ENCODE data around the gene GSTO1.
A peak's percentile ranks its signal among the peaks of the same experiment; 100 is the strongest.

Gene GSTO1

GRCh38 chr10:104279550-104280259 is 25.0 kb downstream of the GSTO1 start:
- DNase-seq: no peak

DNA sequence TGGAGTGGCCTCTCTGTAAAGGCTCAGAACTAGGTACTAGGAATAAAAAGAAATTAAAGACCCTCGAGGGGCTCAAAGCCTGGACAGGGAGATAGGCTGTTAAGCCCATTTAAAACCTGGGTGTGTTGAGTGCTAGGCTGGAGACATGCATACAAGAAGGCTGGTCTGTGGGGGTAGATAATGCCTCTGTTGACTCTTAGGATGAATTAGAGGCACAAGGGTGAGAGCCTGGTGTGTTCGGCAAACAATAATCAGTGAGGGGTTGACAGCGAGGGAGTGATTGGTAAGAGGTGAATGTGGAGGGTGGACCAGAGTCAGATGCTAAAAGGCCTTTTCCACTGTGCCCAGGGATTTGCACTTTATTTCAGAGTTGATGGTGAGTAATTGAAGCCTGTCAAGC is 27.0 kb downstream of the GSTO1 start:
- no peak for DNase-seq

DNA sequence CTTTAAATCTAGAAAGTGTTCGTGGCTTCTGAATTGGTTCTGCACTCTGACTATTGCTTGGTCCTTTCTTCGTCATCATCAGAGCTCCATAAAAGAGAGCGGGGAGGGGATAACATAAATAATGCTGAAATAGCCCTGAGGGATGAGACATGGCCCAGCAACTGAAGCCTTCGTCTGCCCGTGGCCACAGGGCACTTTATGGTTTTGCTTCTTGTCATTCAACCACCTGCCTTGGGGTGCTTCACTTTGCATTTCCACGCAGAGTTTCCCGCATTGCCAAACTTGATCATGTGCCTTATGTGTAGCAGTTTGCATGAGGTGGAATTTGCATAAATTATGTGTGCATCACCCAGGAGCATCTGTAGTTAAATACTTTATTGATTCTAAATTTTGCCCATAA is 30.2 kb downstream of the GSTO1 start:
- no peak for DNase-seq

GRCh38 chr10:104286939-104287338 is 32.2 kb downstream of the GSTO1 start:
- DNase-seq: no peak

GRCh38 chr10:104288355-104288754 is 33.7 kb downstream of the GSTO1 start:
- no peak for DNase-seq

GRCh38 chr10:104291439-104291951 is 36.8 kb downstream of the GSTO1 start:
- DNase-seq: peak; percentile 66

DNA sequence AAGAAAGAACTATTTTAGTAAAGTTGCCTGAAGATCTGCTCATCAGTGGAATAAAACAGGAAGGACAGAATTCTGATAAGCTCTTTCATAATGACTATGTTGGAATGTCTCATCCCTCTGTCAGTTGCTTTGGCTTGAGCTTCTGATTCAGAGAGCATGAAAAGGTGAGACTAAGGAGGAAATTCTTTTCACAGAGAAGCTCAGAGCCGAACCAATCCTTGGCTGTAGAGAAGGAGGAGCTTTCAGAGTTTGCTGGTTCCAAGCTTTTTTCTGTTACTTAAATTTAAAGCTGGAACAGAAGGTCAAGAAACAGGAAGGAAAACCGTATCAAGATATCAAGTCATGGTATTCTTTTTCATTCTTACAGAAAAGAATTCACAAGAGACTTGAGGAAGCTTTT is 38.3 kb downstream of the GSTO1 start:
- no peak for DNase-seq

GRCh38 chr10:104293781-104294321 is 39.2 kb downstream of the GSTO1 start:
- no peak for DNase-seq

DNA sequence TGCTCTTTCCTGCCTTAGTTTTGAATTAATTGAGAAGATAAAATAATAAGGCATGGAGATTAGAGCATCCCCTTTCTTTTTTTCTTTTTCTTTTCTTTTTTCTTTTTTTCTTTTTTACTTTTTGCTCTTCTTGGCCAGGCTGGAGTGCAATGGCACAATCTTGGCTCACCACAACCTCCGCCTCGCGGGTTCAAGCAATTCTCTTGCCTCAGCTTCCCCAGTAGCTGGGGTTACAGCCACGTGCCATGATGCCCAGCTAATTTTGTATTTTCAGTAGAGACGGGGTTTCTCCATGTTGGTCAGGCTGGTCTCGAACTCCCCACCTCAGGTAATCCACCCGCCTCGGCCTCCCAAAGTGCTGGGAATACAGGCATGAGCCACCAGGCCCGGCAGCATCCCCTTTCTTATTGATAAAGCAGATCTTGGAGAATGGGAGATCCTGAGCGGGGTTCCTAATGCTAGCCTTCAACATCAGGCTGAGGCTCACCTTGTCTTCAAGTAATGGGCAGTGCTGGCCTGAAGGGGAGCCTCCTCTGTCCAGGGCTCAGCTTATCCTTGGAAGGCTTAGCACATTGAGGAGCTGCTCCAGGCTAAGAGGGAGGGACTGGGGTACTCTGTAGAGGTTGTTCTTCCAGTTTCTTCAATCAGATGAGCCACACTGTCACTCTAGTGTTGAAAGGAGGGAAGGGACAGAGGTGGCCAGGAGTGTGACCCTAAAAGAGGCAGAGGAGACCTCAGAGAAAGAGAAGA is 42.2 kb downstream of the GSTO1 start:
- DNase-seq: no peak

GRCh38 chr10:104297697-104298660 is 43.3 kb downstream of the GSTO1 start:
- no peak for DNase-seq

DNA sequence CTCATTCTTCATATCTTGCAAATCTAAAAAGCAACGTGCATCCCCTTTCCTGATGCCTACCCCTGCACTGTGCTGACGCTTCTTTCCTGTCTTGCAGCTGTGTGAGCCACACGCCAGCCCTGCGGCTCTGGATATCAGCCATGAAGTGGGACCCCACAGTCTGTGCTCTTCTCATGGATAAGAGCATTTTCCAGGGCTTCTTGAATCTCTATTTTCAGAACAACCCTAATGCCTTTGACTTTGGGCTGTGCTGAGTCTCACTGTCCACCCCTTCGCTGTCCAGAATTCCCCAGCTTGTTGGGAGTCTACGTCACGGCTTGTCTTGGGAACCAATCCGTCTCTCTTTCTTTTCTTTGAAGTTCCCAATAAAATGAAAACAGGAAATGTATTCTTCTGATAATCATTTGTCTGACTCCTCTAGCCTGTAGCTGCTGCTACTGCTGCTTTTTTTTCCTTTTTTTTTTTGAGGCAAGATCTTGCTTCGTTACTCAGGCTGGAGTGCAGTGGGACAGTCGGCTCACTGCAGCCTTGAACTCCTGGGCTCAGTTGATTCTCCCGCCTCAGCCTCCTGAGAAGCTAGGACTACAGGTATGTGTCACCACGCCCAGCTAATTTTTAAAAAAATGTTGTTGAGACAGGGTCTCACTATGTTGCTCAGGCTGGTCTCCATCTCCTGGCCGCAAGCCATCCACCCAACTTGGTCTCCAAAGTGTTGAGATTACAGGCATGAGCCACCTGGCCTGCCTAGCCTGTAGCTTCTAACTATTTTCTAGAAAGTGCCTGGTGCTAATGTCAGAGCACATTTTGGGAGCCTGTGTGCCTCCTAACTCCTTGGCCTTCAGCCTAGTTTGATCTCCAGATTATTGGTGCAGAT is 44.6 kb downstream of the GSTO1 start:
- no peak for DNase-seq

- no peak for DNase-seq
Measured at GRCh38 chr10:104300002-104300735, 45.5 kb downstream of the GSTO1 start.

DNA sequence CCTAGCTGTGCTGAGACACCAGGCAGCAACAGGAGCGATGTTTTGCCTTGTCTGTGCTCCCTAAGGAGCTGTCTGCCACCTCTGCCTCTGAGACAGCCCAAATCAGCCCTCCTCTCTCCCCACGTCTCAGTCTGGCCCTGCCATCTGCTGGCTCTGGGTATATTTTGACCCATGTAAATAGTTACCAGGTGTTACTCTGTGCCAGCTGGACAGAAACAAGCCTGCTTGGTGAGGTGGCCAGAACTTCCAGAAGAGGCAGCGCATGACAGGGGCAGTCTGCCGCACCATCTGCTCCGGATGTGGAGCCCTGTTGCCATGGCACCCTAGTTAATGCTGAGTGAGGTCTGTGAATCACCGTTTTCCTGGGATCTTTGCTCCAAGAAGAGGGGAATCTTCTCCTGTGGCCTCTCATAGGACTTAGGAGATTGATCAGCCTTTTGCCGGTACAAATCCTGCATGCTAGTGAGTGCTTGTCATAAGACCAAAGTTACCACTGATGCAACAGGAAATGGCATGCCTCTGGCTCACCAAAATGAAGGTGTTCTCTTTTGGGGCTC is 46.1 kb downstream of the GSTO1 start:
- peak; percentile 89 for DNase-seq

- no peak for DNase-seq
Measured at GRCh38 chr10:104301907-104302690, 47.4 kb downstream of the GSTO1 start.

DNA sequence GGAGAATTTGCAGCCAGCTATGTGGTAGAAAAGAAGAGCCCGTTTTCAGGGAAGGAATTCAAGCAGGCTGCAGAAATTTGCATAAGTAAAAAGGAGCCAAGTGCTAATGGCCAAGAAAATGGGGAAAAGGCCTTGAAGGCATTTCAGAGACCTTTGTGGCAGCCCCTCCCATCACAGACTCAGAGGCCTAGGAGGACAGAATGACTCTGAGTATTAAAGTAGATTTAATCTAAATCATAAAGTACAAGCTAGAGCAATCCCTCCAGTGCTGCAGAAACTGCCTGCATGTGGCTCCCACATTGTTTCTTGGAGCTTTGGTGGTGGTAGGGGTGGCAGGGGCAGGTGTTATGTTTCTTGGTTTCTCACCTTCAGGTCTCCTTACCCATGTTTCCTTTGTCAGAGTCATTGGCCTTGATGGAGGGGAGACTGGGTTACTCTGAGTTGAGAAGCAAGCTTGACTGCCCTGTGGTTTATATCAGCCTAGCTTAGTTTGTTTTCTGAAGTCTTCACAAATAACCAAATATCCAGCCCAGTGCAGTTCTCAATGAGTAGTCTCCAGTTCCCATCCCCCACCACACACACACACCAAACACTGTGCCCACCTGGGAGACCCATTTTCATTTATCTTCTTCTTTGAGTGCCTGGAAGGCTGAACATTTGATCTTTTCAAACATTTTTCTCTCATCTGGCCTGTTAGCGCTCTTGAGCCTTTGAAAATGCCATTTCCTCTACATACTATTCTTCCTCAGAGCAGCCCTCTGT is 49.1 kb downstream of the GSTO1 start:
- no peak for DNase-seq

DNA sequence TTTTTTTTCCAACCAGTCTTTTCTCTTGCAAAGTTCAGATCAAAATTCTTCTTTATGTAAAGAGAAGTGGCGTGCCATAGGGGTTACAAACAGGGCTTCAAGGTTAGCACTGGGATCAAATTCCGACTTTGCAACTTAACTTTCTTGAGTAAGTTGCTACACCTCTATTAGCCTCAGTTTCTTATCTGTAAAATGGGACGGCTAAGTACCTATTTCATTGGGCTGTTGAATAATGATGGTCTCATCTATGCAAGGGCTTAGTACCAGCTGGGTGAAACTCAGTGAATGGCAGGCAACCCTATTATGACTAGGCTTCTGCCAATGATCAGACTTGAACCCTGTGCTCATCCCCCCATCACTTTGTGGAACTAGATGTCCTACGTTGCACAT is 49.7 kb downstream of the GSTO1 start:
- no peak for DNase-seq

DNA sequence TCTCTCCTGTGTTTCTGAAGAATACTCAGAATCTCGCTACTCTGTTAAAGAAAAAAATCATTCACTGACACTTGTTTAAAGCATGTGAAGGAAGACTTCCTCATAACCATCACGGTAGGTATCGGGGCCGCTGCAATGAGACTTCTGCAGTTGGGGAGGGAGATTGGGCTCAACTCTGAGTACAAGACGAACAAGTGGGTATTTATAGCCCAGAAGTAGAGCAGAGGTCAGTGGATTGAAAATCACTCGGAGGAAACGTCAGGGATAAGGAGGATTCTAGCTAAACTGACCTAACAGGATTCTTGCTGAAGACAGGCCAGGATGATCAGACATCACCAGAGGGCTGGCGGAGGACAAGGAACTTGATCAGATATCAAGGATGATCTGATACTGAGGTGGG is 50.2 kb downstream of the GSTO1 start:
- no peak for DNase-seq

GRCh38 chr10:104306897-104307296 is 52.2 kb downstream of the GSTO1 start:
- DNase-seq: no peak

Measured in SHP77 treated with DMSO at 0.1 percent for 48 hours (cell line).